ENCODE measurements around the gene HOXD12.

- no peak for TF ChIP-seq POLR2A (IDR thresholded peaks at IDR 0.05; ENCODE audit: low read depth, low read length)
- no peak for TF ChIP-seq POLR2AphosphoS5 (IDR thresholded peaks at IDR 0.05; ENCODE audit: low read depth, low read length)
Measured at GRCh38 chr2:176079285-176079830, 20.2 kb upstream of the HOXD12 start.
